Measurements from ENCODE around the gene RABGAP1L. TPM values are rescaled to one million over a fixed set of nuclear protein-coding genes. Genes with fewer than 3 reads are reported as not detected.

Gene RABGAP1L
- total RNA-seq, 1 donor from 2014 or later, result 83.9 TPM

DNA sequence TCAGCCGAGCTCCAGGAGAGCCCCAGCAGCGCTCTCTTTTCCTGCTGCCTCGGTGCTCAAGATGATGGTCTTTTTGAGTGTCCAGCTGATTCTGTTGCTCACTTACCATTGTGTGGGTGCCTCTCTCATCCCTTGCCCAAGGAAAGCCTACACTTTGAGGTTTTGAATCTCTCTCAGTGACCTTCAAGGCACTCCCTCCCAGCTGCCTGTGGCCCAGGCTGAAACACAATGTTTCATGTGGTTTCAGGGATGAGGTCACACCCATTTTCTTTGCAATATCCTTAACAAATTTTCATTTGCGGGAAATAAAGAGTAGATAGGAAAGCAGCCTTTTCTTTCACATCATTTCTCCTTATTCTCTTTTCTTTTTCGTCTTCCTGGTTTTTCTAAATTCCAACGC, 876.5 kb downstream of the RABGAP1L start:
- DNase-seq (no peak), ATAC-seq (no peak)
- no peak overlapping the region for H3K27ac ChIP-seq
- no peaks in the 10 kb centered on the region for H3K36me3 ChIP-seq
- intact Hi-C loops (cut with DNase I), result loop anchor here (10.0 kb wide), 1 partner anchor 89 kb away; no protein-coding TSS in a partner anchor
- H3K27me3 ChIP-seq (ENCODE audit: low read depth), result no peaks in the 10 kb centered on the region
- H3K4me1 ChIP-seq, result no peaks in the 10 kb centered on the region
- H3K9me3 ChIP-seq, result no peaks in the 10 kb centered on the region
- TF ChIP-seq, protein P1, sequence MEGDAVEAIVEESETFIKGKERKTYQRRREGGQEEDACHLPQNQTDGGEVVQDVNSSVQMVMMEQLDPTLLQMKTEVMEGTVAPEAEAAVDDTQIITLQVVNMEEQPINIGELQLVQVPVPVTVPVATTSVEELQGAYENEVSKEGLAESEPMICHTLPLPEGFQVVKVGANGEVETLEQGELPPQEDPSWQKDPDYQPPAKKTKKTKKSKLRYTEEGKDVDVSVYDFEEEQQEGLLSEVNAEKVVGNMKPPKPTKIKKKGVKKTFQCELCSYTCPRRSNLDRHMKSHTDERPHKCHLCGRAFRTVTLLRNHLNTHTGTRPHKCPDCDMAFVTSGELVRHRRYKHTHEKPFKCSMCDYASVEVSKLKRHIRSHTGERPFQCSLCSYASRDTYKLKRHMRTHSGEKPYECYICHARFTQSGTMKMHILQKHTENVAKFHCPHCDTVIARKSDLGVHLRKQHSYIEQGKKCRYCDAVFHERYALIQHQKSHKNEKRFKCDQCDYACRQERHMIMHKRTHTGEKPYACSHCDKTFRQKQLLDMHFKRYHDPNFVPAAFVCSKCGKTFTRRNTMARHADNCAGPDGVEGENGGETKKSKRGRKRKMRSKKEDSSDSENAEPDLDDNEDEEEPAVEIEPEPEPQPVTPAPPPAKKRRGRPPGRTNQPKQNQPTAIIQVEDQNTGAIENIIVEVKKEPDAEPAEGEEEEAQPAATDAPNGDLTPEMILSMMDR (IDR thresholded peaks at IDR 0.05), result no peak
- H3K4me3 ChIP-seq, result no peak overlapping the region

DNA sequence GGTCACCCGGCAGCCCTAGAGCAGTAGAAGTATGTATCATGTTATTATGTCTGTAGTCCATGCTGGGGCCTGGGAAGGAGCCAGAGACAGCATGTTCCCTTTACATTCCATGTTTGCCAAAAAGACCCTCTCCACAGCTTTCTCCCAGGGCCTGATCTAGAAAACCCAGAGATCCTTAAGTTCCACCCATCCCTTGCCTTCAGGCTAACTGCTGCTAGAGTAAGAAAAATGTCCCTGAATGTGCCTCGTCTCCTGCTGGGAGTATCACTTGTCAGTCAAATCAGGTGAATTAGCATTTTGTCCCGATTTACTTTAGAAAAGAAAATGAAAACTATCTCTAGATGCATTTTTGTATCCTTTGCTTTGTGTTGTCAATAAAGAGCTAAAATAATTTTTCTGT, 877.2 kb downstream of the RABGAP1L start:
- Histone ChIP-seq H3K27me3 (ENCODE audit: low read depth) (no peaks in the 10 kb centered on the region), H3K9me3 (no peaks in the 10 kb centered on the region), H3K36me3 (no peaks in the 10 kb centered on the region), H3K27ac (no peak overlapping the region), H3K4me3 (no peak overlapping the region), H3K4me1 (no peaks in the 10 kb centered on the region)
- ATAC-seq (no peak), DNase-seq (no peak)
- TF ChIP-seq, protein P1 (IDR thresholded peaks at IDR 0.05), result no peak
- intact Hi-C loops (cut with DNase I), result loop anchor here (10.0 kb wide), 1 partner anchor 88 kb away; no protein-coding TSS in a partner anchor

DNA sequence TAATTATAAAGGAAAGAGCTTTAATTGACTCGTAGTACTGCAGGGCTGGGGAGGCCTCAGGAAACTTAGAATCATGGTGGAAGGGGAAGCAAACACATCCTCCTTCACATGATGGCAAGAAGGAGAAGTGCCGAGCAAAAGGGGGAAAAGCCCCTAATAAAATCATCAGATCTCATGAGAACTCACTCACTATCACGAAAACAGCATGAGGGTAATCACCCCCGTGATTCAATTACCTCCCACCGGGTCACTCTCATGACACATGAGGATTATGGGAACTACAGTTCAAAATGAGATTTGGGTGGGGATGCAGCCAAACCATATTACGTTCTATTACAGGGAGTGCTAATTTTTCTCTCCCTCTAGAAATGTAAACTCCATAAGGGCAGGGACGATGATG, 878.1 kb downstream of the RABGAP1L start:
- intact Hi-C loops (cut with DNase I), result loop anchor here (10.0 kb wide), 1 partner anchor 87 kb away; no protein-coding TSS in a partner anchor
- no peaks in the 10 kb centered on the region for H3K36me3 ChIP-seq

DNA sequence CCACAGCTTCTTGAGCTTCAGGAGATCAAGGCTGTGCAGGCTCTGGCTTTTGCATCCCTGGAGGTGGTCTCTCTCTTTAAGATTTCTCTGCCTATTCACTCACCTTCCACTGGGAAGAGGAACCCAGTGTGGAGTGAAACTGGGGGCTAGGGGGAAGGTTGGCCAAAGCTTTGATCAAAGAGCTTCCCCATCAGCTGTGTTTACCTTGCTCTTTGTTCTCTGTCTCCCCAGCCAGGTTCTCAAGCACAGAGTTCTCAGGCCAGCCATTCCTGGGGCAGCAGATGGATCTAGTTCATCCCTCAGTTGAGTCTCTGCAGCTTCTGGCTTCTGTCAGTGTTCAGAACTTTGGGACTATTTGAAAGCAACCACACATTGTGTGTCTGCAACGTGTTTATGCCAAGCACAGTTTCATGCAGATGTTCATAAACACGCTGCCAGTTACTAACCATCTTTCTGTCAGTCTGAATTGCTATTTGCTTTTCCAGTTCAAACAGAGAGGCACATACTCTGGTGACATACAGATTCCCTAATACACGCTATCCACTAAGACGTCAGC, 881.1 kb downstream of the RABGAP1L start:
- no peaks in the 10 kb centered on the region for H3K9me3 ChIP-seq
- intact Hi-C loops (cut with DNase I), result no loop called here
- no peak overlapping the region for H3K4me3 ChIP-seq
- no peaks in the 10 kb centered on the region for H3K36me3 ChIP-seq
- TF ChIP-seq, protein P1 (IDR thresholded peaks at IDR 0.05), result no peak
- DNase-seq (no peak), ATAC-seq (no peak)
- H3K27ac ChIP-seq, result no peak overlapping the region
- no peaks in the 10 kb centered on the region for H3K4me1 ChIP-seq
- H3K27me3 ChIP-seq (ENCODE audit: low read depth), result no peaks in the 10 kb centered on the region

More for the DNA sequence above, 878.1 kb downstream of the RABGAP1L start:
- H3K9me3 ChIP-seq, result no peaks in the 10 kb centered on the region
- ATAC-seq, result no peak
- no peaks in the 10 kb centered on the region for H3K4me1 ChIP-seq
- H3K27ac ChIP-seq, result no peak overlapping the region
- no peak for DNase-seq
- no peak overlapping the region for H3K4me3 ChIP-seq
- H3K27me3 ChIP-seq (ENCODE audit: low read depth), result no peaks in the 10 kb centered on the region
- TF ChIP-seq, protein P1 (IDR thresholded peaks at IDR 0.05), result no peak

DNA sequence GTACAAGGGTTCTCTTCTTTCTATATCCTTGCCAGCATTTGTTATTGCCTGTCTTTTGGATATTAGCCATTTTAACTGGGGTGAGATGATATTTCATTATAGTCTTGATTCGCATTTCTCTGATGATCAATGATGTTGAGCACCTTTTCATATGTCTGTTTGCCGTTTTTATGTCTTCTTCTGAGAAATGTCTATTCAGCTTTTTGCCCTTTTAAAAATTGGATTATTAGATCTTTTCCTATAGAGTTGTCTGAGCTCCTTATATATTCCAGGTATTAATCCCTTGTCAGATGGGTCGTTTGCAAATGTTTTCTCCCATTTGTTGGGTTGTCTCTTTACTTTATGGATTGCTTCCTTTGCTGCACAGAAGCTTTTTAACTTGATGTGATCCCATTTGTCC, 883.3 kb downstream of the RABGAP1L start:
- Histone ChIP-seq H3K4me3 (no peak overlapping the region), H3K36me3 (no peaks in the 10 kb centered on the region), H3K9me3 (no peaks in the 10 kb centered on the region), H3K27ac (no peak overlapping the region), H3K4me1 (no peaks in the 10 kb centered on the region), H3K27me3 (ENCODE audit: low read depth) (no peaks in the 10 kb centered on the region)
- intact Hi-C loops (cut with DNase I), result no loop called here
- TF ChIP-seq, protein P1 (IDR thresholded peaks at IDR 0.05), result no peak
- ATAC-seq, result no peak
- no peak for DNase-seq
